ENCODE results near the gene THEMIS. TPM values are rescaled to one million over a fixed set of nuclear protein-coding genes. Genes with fewer than 3 reads are reported as not detected.
"Not testable (repeated sequence)": the region's sequence is repeated elsewhere in the genome, so short reads cannot be mapped to it uniquely, and the experiment has no call there.

The THEMIS gene
- total RNA-seq, 1 donor from 2014 or later: 0.08 TPM

DNA sequence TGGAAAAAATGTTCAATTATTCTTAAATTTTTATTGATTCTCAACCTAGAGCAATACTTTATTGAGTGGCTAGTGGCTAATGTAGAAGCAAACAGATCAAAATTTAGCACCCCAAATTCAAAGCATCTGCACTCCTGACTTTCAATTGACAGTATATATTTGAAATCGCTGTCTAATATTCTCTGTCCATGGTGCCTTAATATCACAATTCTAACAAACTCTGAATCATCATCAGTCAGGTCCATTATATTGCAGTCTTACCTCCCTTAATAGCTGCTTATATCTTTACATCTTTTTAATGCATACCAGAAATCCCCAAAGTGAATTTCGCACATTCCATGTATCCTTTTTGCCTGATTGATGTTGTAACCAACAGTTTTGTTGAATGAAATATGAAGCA is 134.9 kb downstream of the THEMIS start:
- DNase-seq (ENCODE audit: low spot score): no peak
- intact Hi-C loops (cut with DNase I): no loop called here

- intact Hi-C loops (cut with DNase I): no loop called here
- no peak for DNase-seq (ENCODE audit: low spot score)
Observed at GRCh38 chr6:127762284-127762683, 138.6 kb downstream of the THEMIS start.

DNA sequence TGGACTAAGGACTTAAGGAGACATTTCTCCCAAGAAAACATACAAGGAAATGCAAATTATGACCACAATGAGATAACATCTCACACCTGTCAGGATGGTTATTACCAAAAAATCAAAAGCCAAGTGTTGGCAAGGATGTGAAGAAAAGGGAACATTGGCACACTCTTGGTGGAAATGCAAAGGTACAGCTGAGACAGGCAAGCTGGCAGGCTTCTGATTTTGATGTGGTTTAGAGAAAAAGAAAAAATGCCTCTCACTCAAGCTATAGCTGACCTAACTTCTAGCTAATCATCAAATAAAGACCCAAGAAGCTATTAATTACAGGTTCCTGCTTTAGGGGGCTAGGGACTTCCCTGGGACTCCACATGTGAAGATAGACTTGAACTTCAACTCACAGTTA is 139.8 kb downstream of the THEMIS start:
- DNase-seq (ENCODE audit: low spot score): no peak
- intact Hi-C loops (cut with DNase I): no loop called here

GRCh38 chr6:127749095-127749494 is 151.8 kb downstream of the THEMIS start:
- no peak for DNase-seq (ENCODE audit: low spot score)
- intact Hi-C loops (cut with DNase I): no loop called here

GRCh38 chr6:127748290-127748689 is 152.6 kb downstream of the THEMIS start:
- intact Hi-C loops (cut with DNase I): no loop called here
- DNase-seq (ENCODE audit: low spot score): no peak

- intact Hi-C loops (cut with DNase I): no loop called here
- no peak for DNase-seq (ENCODE audit: low spot score)
Observed at GRCh38 chr6:127738423-127738822, 162.4 kb downstream of the THEMIS start.

DNA sequence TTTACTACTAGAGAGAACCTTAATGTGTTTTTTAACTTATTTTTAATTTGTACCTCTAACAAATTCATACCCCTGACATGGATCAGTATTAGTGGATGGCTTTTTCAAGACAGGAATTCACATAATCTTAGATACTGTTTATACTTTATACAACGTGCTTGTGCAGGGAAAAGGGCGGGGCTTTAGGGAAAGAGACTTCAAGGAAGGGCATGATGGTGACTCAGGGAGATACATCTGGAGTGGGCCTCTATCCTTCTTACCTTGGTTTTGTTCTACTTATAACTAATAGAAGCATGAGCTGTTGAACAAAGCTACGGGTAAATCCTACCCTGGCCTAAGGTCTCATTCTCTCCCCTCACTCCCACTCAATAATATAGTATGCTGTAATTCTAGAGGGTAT is 163.1 kb downstream of the THEMIS start:
- DNase-seq (ENCODE audit: low spot score): no peak
- intact Hi-C loops (cut with DNase I): no loop called here

DNA sequence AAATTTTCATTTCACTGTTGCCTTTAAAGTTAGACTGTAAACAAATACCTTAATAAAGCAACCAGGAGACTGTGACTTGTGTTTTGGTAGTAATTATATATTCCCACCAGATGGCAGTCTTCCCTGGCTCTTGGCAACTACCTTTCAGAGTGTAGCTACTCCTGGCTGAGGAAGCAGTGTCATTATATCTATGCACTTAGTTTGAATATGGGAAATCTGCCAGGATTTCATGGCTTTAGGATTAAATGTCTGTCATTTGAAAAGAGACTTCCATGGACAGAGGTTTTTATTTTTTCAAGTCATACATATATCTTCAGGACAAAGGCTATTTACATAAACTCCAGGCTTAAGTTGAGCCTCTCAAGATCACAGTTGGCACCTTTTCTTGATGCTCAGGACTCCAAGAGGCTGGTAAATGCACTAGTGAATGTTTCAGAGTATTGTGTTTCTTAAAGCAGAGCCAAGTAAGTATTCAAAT is 163.8 kb downstream of the THEMIS start:
- no peak for DNase-seq (ENCODE audit: low spot score)
- intact Hi-C loops (cut with DNase I): no loop called here

DNA sequence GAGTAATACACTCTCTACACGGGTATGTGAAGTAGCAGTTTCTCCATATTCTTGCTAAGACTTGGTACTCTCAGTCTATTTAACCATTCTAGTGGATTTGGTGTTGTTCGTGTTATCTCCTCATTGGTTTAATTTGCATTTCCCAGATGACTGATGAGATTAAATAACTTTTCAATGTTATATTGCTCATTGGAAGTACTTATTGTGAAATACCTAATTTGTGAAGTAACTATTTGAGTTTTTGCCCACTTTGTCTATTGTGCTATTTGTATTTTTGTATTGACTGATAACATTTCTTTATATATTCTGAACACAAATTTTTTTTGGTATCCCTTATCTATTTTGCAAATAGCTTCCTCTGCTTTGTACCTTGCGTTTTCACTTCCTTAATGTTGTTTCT is 167.9 kb downstream of the THEMIS start:
- intact Hi-C loops (cut with DNase I): no loop called here
- no peak for DNase-seq (ENCODE audit: low spot score)

- DNase-seq (ENCODE audit: low spot score): no peak
- intact Hi-C loops (cut with DNase I): no loop called here
Observed at GRCh38 chr6:127727260-127727953, 173.5 kb downstream of the THEMIS start.

DNA sequence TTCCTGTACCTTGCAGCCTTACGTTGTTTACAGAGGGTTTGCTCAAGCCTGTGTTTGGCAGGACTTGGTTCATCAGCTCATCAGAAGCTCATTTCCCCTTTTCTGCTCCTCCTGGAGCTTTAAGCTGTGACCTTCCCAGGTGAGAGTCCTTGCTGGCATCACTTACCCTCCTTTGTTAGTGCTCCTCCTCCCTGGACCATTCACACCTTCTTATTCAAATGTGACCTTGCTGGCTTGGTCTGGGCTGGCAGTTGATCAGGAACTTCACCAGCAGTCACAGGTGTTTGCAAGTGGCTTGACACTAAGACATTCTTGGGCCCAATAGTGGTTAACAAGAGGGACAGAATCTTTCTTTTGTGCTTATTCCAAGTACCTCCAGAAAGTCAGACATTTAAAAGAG is 175.0 kb downstream of the THEMIS start:
- intact Hi-C loops (cut with DNase I): no loop called here
- no peak for DNase-seq (ENCODE audit: low spot score)

DNA sequence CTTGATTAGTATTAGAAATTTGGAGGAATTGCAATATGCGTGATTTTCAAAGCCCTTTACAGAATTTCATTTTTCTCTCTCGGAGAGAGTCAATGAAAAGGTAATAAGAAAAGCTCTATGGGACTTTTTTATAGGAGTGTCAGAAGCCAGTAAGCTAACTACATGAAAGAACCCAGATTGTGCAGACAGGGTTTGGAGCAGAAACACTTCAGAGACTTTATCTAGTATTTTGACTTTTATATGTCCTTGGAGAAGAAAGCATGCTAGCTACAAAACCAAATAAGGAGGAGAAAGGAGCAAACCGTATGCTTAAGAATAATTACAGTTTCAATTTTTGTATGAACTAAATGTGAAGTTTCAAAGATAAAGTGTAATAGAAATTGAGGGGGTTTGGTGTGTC is 182.2 kb downstream of the THEMIS start:
- intact Hi-C loops (cut with DNase I): no loop called here
- no peak for DNase-seq (ENCODE audit: low spot score)

GRCh38 chr6:127717384-127717783 is 183.5 kb downstream of the THEMIS start:
- intact Hi-C loops (cut with DNase I): no loop called here
- no peak for DNase-seq (ENCODE audit: low spot score)

GRCh38 chr6:127716465-127716864 is 184.4 kb downstream of the THEMIS start:
- no peak for DNase-seq (ENCODE audit: low spot score)
- intact Hi-C loops (cut with DNase I): no loop called here

DNA sequence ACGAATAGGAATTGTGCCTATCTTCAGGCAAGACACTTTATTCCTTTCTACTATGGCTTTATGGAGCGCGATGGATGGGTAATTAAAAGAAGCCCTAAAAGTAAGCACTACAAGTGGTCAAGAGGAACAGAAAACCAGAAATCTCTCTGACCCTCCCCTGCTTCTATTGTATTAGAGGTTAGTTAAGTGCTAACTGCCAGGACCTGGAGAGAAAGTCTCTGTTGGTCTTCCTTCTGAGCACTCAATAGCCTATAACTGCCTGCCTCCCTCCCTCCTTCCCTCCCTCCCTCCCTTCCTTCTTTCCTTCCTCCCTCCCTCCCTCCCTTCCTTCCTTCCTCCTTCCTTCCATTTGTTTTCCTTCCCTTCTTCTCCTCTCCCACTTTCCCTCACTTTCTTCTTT is 190.2 kb downstream of the THEMIS start:
- no peak for DNase-seq (ENCODE audit: low spot score)
- intact Hi-C loops (cut with DNase I): no loop called here

DNA sequence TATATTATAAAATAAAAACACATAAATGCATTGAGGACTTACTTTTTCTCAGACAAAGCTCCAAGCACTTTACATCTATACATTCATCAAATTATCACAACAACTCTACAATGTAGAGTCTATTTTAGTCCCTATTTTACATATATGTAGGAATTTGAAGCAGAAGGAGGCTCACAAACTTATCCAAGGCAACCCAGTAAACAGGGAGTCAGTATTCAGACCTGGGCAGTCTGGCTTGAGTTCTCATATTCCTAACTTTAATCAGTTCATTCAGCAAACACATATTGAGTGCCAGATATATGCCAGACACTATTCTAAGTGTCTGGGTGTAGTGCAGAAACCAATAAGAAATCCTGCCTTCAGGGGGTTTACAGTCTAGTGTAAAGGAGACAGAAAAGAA is 194.6 kb downstream of the THEMIS start:
- intact Hi-C loops (cut with DNase I): no loop called here
- no peak for DNase-seq (ENCODE audit: low spot score)

- intact Hi-C loops (cut with DNase I): no loop called here
- DNase-seq (ENCODE audit: low spot score): no peak
Observed at GRCh38 chr6:127695108-127695507, 205.8 kb downstream of the THEMIS start.

DNA sequence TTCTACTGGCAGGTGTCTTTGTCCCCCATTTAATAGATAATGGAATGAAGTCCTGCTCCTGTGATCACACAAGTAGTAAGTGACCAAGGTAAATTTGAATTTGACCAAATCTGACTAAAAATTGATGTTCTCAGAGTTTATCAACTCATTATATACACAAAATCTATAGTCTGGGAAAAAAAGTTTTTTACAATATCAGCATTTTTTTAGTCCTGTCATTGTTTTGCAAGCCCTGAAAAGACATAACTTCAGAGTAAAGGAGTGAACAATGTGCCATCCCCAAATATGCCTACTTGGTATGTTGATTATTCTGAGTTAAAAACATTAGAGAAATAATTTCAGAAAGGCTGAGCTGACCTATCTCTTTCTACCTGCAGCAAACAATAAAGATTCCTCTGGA is 209.7 kb downstream of the THEMIS start:
- intact Hi-C loops (cut with DNase I): no loop called here
- DNase-seq (ENCODE audit: low spot score): no peak

DNA sequence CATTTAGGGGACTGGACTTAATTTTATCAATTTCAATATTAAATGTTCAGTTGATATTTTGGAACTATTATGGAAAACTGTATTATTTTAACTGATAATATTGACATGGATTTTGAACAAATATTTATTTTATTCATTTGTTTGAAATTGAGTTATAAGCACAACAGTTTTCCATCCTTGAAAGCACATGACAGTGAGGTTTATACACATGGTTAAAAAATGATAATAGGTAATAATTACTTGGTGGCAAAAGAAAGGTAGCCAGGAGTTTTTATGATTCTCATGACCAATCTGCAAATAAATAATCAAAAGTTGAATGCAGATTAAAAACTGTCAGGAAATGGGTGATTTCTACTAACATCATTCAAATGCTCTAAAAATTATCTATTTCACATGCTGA is 210.3 kb downstream of the THEMIS start:
- intact Hi-C loops (cut with DNase I): no loop called here

GRCh38 chr6:127690092-127690491 is 210.8 kb downstream of the THEMIS start:
- intact Hi-C loops (cut with DNase I): no loop called here
- no peak for DNase-seq (ENCODE audit: low spot score)

More for the DNA sequence above, 210.3 kb downstream of the THEMIS start:
- DNase-seq (ENCODE audit: low spot score): no peak

GRCh38 chr6:127687490-127687889 is 213.4 kb downstream of the THEMIS start:
- DNase-seq (ENCODE audit: low spot score); intact Hi-C loops (cut with DNase I): not testable (repeated sequence)

DNA sequence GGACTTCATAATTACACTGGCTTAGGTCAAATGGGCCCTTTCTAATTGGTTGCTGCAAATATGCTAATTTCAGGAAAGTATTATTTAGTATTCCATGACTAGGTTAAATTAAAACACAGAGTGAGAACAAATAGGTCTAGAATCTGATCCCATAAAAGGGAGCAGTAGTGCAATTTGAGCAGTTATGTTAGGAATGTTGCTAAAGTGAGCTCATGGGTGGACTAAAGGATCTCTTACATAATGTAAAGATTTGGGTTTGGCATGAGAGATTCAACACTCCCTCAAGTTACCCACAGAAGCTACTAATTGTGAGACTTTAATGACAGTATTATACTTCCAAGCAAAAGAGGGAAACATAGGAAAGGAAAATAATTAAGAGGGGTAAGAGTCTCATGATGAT is 214.8 kb downstream of the THEMIS start:
- intact Hi-C loops (cut with DNase I): no loop called here
- DNase-seq (ENCODE audit: low spot score): no peak

All from cardiac septum (tissue), 1 donor.